Liver (tissue), 9 donors: ENCODE results near the gene EFNA3. TPM values are rescaled to one million over a fixed set of nuclear protein-coding genes. Genes with fewer than 3 reads are reported as not detected.

ENCODE experiments used
- DNase-seq: peaks from one replicate; pipeline ENCODE4 v3.0.0-alpha.2; 2017; ENCODE audit warnings: low spot score
- H3K27ac ChIP-seq, 2 donors: one replicate each; pipeline ENCODE4 v1.7.0; 2013; ENCODE audit warnings: inconsistent platforms in 2 of 2, low read length in 2 of 2, control low read depth in 1 of 2, low read depth in 1 of 2, mild to moderate bottlenecking in 1 of 2
- H3K27me3 ChIP-seq, 4 donors: one replicate each; pipeline versions ENCODE4 v1.6.1 to v1.7.0; 2013; ENCODE audit warnings: low read length in 3 of 4, inconsistent platforms in 1 of 4, mild to moderate bottlenecking in 1 of 4, moderate library complexity in 1 of 4; ENCODE audit not compliant: control insufficient read depth in 4 of 4, insufficient read depth in 4 of 4
- H3K36me3 ChIP-seq, 4 donors: one replicate each; pipeline versions ENCODE4 v1.6.1 to v1.7.0; 2013; ENCODE audit warnings: low read length in 3 of 4, mild to moderate bottlenecking in 3 of 4, low read depth in 1 of 4, moderate library complexity in 1 of 4; ENCODE audit not compliant: control insufficient read depth in 4 of 4, insufficient read depth in 3 of 4
- H3K4me1 ChIP-seq, 4 donors: one replicate each; pipeline versions ENCODE4 v1.6.1 to v1.7.0; 2013; ENCODE audit warnings: low read length in 3 of 4, mild to moderate bottlenecking in 3 of 4, moderate library complexity in 1 of 4; ENCODE audit not compliant: control insufficient read depth in 4 of 4, insufficient read depth in 4 of 4
- H3K4me3 ChIP-seq, 3 donors: one replicate each; pipeline versions ENCODE4 v1.6.1 to v1.7.0; 2013; ENCODE audit warnings: low read length in 3 of 3, control low read depth in 1 of 3, low read depth in 1 of 3, mild to moderate bottlenecking in 1 of 3
- H3K9ac ChIP-seq, 2 donors: one replicate each; pipeline ENCODE4 v1.7.0; 2013; ENCODE audit warnings: low read length in 2 of 2, mild to moderate bottlenecking in 2 of 2, moderate library complexity in 2 of 2, control low read depth in 1 of 2, low read depth in 1 of 2
- H3K9me3 ChIP-seq, 4 donors: one replicate each; pipeline versions ENCODE4 v1.6.1 to v1.7.0; 2013; ENCODE audit warnings: low read length in 3 of 4; ENCODE audit not compliant: control insufficient read depth in 4 of 4
- CTCF ChIP-seq: fragments of 150-350 bp; IDR thresholded peaks from 2 replicates; pipeline ENCODE4 v1.5.1; 2017; ENCODE audit warnings: improper control_type of control experiment, low read depth, low read length; ENCODE audit not compliant: missing input control
- EGR1 ChIP-seq, 2 donors: IDR thresholded peaks; 2 replicates each; pipeline ENCODE4 v1.6.1; 2016 to 2018; ENCODE audit warnings: antibody characterized with exemption in 2 of 2, low read depth in 2 of 2
- FOXA1 ChIP-seq: IDR thresholded peaks from 2 replicates; pipeline ENCODE4 v1.6.1; 2016; ENCODE audit warnings: antibody characterized with exemption
- FOXA2 ChIP-seq: IDR thresholded peaks from 2 replicates; pipeline ENCODE4 v1.6.1; 2016; ENCODE audit warnings: antibody characterized with exemption
- GABPA ChIP-seq, 2 donors: IDR thresholded peaks in 1 of 2; conservative IDR thresholded peaks in 1 of 2; 2 replicates each; pipeline ENCODE4 v1.6.1; 2016; ENCODE audit warnings: antibody characterized with exemption in 2 of 2, mild to moderate bottlenecking in 1 of 2, moderate library complexity in 1 of 2
- HNF4A ChIP-seq, 2 donors: conservative IDR thresholded peaks; 2 replicates each; pipeline ENCODE4 v1.6.1; 2016; ENCODE audit warnings: antibody characterized with exemption in 2 of 2, mild to moderate bottlenecking in 2 of 2
- JUND ChIP-seq, 2 donors: IDR thresholded peaks; 2 replicates each; pipeline ENCODE4 v1.6.1; 2016; ENCODE audit warnings: antibody characterized with exemption in 2 of 2
- NR2F2 ChIP-seq: IDR thresholded peaks from 2 replicates; pipeline ENCODE4 v1.6.1; 2016; ENCODE audit warnings: antibody characterized with exemption
- RAD21 ChIP-seq, 2 donors: IDR thresholded peaks; 2 replicates each; pipeline ENCODE4 v1.6.1; 2016; ENCODE audit warnings: antibody characterized with exemption in 2 of 2, mild to moderate bottlenecking in 2 of 2
- RXRA ChIP-seq, 2 donors: IDR thresholded peaks; 2 replicates each; pipeline ENCODE4 v1.6.1; 2017 to 2018; ENCODE audit warnings: antibody characterized with exemption in 2 of 2, mild to moderate bottlenecking in 1 of 2
- SP1 ChIP-seq: IDR thresholded peaks from 2 replicates; pipeline ENCODE4 v1.6.1; 2018; ENCODE audit warnings: antibody characterized with exemption, mild to moderate bottlenecking
- TAF1 ChIP-seq: conservative IDR thresholded peaks from 2 replicates; pipeline ENCODE4 v1.6.1; 2016; ENCODE audit warnings: antibody characterized with exemption, mild to moderate bottlenecking
- YY1 ChIP-seq: IDR thresholded peaks from 2 replicates; pipeline ENCODE4 v1.6.1; 2016; ENCODE audit warnings: antibody characterized with exemption, mild to moderate bottlenecking
- ZBTB33 ChIP-seq: IDR thresholded peaks from 2 replicates; pipeline ENCODE4 v1.6.1; 2016; ENCODE audit warnings: antibody characterized with exemption
- WGBS: extraction: QIAGEN DNeasy Blood & Tissue Kit; methylation state at CpG from one replicate; pipeline ENCODE4 v1.1.7; 2013; 5-methylcytosine and 5-hydroxymethylcytosine counted together
- polyA plus RNA-seq, 2 donors: library from polyadenylated mRNA; stranded (reverse) in 1 of 2; unstranded in 1 of 2; fragments of 200-250 nt in 1 of 2; fragments of >200 nt in 1 of 2; fragmentation: Nextera tagmentation in 1 of 2; extraction: Ambion mirVana in 1 of 2; gene quantifications; one replicate each; pipeline versions ENCODE4 v1.2.1 to v1.2.3, GENCODE V29; 2013 to 2015
- total RNA-seq, 2 donors: library from RNA; depleted of rRNA; stranded (reverse); fragments of >200 nt; gene quantifications; one replicate each; pipeline ENCODE4 v1.2.3, GENCODE V29; 2014
- TF ChIP-seq, protein P1 (sequence below): IDR thresholded peaks from 2 replicates; pipeline ENCODE4 v1.6.1; 2016; ENCODE audit warnings: antibody characterized with exemption
- TF ChIP-seq, protein P2 (sequence below): IDR thresholded peaks from 2 replicates; pipeline ENCODE4 v1.6.1; 2016; ENCODE audit warnings: antibody characterized with exemption
- TF ChIP-seq, protein P3 (sequence below): IDR thresholded peaks from 2 replicates; pipeline ENCODE4 v1.6.1; 2016; ENCODE audit warnings: antibody characterized with exemption, mild to moderate bottlenecking
- donor health status: healthy.
- donor health status: healthy.
- donor health status: healthy.
- donor health status: healthy.
- donor health status: healthy.

The EFNA3 gene
- total and polyA plus RNA-seq, 4 donors: 0.47 to 3.7 (median 1.1) TPM

GRCh38 chr1:155135415-155136028, 56.9 kb downstream of the EFNA3 start, which contains the start of gene SLC50A1:
TSS of gene SLC50A1 (plus strand) at chr1:155135852. CDS start at chr1:155135912, 60 bp downstream.
- H3K27me3 ChIP-seq: no peaks in the 10 kb centered on the region
- H3K36me3 ChIP-seq: peaks cover 8 to 25% (median 16%) of the 10 kb centered on the region in 4 donors
- peak in 1 of 2 donors; percentile 27 for TF ChIP-seq RAD21 (IDR thresholded peaks at IDR 0.05)
- TF ChIP-seq EGR1 (IDR thresholded peaks at IDR 0.05; ENCODE audit: low read depth in 2 of 2): peak; percentile 82 to 88
- peak; percentile 52 for TF ChIP-seq CTCF
- no peak for TF ChIP-seq FOXA1
- TF ChIP-seq GABPA (IDR thresholded peaks at IDR 0.05 in 1 of 2, conservative IDR thresholded peaks at IDR 0.05 in 1 of 2): peak; percentile 64 to 88
- TF ChIP-seq NR2F2: no peak
- TF ChIP-seq JUND (IDR thresholded peaks at IDR 0.05): no peak
- no peak for TF ChIP-seq SP1
- no peak for TF ChIP-seq HNF4A (conservative IDR thresholded peaks at IDR 0.05)
- TF ChIP-seq, protein P1, sequence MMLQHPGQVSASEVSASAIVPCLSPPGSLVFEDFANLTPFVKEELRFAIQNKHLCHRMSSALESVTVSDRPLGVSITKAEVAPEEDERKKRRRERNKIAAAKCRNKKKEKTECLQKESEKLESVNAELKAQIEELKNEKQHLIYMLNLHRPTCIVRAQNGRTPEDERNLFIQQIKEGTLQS: peak; percentile 4
- TF ChIP-seq, protein P2, sequence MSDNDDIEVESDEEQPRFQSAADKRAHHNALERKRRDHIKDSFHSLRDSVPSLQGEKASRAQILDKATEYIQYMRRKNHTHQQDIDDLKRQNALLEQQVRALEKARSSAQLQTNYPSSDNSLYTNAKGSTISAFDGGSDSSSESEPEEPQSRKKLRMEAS: peak; percentile 14
- TF ChIP-seq, protein P3, sequence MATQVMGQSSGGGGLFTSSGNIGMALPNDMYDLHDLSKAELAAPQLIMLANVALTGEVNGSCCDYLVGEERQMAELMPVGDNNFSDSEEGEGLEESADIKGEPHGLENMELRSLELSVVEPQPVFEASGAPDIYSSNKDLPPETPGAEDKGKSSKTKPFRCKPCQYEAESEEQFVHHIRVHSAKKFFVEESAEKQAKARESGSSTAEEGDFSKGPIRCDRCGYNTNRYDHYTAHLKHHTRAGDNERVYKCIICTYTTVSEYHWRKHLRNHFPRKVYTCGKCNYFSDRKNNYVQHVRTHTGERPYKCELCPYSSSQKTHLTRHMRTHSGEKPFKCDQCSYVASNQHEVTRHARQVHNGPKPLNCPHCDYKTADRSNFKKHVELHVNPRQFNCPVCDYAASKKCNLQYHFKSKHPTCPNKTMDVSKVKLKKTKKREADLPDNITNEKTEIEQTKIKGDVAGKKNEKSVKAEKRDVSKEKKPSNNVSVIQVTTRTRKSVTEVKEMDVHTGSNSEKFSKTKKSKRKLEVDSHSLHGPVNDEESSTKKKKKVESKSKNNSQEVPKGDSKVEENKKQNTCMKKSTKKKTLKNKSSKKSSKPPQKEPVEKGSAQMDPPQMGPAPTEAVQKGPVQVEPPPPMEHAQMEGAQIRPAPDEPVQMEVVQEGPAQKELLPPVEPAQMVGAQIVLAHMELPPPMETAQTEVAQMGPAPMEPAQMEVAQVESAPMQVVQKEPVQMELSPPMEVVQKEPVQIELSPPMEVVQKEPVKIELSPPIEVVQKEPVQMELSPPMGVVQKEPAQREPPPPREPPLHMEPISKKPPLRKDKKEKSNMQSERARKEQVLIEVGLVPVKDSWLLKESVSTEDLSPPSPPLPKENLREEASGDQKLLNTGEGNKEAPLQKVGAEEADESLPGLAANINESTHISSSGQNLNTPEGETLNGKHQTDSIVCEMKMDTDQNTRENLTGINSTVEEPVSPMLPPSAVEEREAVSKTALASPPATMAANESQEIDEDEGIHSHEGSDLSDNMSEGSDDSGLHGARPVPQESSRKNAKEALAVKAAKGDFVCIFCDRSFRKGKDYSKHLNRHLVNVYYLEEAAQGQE: peak; percentile 29
- TF ChIP-seq YY1: peak; percentile 77
- peak; percentile 58 for TF ChIP-seq ZBTB33
- no peak for TF ChIP-seq FOXA2
- peak; percentile 0 to 9 for TF ChIP-seq RXRA (IDR thresholded peaks at IDR 0.05)
- TF ChIP-seq TAF1: peak; percentile 30
- H3K4me3 ChIP-seq: peak within 1 kb of the TSS; percentile 28 to 66 (median 34)
- peaks cover 0 to 67% (median 43%) of the 10 kb centered on the region in 4 donors for H3K4me1 ChIP-seq
- DNase-seq: peak; percentile 95
- under 1% methylated on average over 52 of the region's 52 CpGs for WGBS
- peak within 1 kb of the TSS; percentile 87 to 95 for H3K9ac ChIP-seq
- H3K9me3 ChIP-seq: no peaks in the 10 kb centered on the region
- peak within 1 kb of the TSS; percentile 99 for H3K27ac ChIP-seq
